Measurements from ENCODE around the gene CEP43.

GRCh38 chr6:166952121-166952520 is 47.1 kb upstream of the CEP43 start:
- TF ChIP-seq CTCF (conservative IDR thresholded peaks at IDR 0.05; ENCODE audit: low read length) (no peak), EZH2phosphoT487 (IDR thresholded peaks at IDR 0.05; ENCODE audit: borderline replicate concordance, low read depth, low read length) (no peak)

Data from OCI-LY7 (cell line).